ENCODE data around the gene JUNB.
A peak's percentile ranks its signal among the peaks of the same experiment; 100 is the strongest.

JUNB gene

DNA sequence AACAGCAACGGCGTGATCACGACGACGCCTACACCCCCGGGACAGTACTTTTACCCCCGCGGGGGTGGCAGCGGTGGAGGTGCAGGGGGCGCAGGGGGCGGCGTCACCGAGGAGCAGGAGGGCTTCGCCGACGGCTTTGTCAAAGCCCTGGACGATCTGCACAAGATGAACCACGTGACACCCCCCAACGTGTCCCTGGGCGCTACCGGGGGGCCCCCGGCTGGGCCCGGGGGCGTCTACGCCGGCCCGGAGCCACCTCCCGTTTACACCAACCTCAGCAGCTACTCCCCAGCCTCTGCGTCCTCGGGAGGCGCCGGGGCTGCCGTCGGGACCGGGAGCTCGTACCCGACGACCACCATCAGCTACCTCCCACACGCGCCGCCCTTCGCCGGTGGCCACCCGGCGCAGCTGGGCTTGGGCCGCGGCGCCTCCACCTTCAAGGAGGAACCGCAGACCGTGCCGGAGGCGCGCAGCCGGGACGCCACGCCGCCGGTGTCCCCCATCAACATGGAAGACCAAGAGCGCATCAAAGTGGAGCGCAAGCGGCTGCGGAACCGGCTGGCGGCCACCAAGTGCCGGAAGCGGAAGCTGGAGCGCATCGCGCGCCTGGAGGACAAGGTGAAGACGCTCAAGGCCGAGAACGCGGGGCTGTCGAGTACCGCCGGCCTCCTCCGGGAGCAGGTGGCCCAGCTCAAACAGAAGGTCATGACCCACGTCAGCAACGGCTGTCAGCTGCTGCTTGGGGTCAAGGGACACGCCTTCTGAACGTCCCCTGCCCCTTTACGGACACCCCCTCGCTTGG lies 966 bp downstream of the JUNB start:
- Histone ChIP-seq H3K36me3 (ENCODE audit: control insufficient read depth in 4 of 4, insufficient read depth in 4 of 4, low read length in 3 of 4) (no peaks in the 10 kb centered on the region), H3K4me3 (ENCODE audit: control insufficient read depth in 1 of 7, extremely low read depth in 1 of 7, insufficient read depth in 4 of 7, low read depth in 2 of 7, low read length in 6 of 7) (peak overlapping the region; percentile 72 to 99 (median 96)), H3K9me3 (ENCODE audit: control extremely low read depth in 1 of 5, control insufficient read depth in 4 of 5, insufficient read depth in 2 of 5, low read depth in 1 of 5, low read length in 4 of 5) (no peaks in the 10 kb centered on the region), H3K27ac (ENCODE audit: insufficient read depth in 1 of 2, low read depth in 1 of 2, low read length in 2 of 2, poor library complexity in 1 of 2, severe bottlenecking in 2 of 2) (peak overlapping the region; percentile 94 to 96), H3K4me1 (ENCODE audit: control extremely low read depth in 1 of 4, control insufficient read depth in 4 of 4, insufficient read depth in 4 of 4, low read length in 3 of 4) (peaks cover 9 to 64% (median 53%) of the 10 kb centered on the region in 4 experiments), H3K27me3 (replicated peaks in 2 of 5; ENCODE audit: control insufficient read depth in 4 of 5, insufficient read depth in 5 of 5, low read length in 4 of 5) (no peaks in the 10 kb centered on the region)
- peak in 2 of 3 donors; percentile 74 to 79 for DNase-seq
- ChIA-PET CTCF (interaction anchor here (1.0 to 15.3 kb wide), 5 partner anchors 11 to 96 kb away, joined by 3 to 612 read pairs (median 3); partner anchors contain the start of genes FBXW9 and HOOK2), POLR2A (interaction anchor here (0.6 to 12.0 kb wide), 13 partner anchors 10 to 1047 kb away, joined by 3 to 198 read pairs (median 7); partner anchors contain the start of genes CALR, DHPS, GET3 and HOOK2)
- 0% methylated on average over 42 of the region's 84 CpGs for WGBS (ENCODE audit: insufficient coverage)

DNA sequence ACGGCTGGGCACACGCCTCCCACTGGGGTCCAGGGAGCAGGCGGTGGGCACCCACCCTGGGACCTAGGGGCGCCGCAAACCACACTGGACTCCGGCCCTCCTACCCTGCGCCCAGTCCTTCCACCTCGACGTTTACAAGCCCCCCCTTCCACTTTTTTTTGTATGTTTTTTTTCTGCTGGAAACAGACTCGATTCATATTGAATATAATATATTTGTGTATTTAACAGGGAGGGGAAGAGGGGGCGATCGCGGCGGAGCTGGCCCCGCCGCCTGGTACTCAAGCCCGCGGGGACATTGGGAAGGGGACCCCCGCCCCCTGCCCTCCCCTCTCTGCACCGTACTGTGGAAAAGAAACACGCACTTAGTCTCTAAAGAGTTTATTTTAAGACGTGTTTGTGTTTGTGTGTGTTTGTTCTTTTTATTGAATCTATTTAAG lies 1.6 kb downstream of the JUNB start:
- 0% methylated on average over 6 of the region's 22 CpGs for WGBS (ENCODE audit: insufficient coverage)

DNA sequence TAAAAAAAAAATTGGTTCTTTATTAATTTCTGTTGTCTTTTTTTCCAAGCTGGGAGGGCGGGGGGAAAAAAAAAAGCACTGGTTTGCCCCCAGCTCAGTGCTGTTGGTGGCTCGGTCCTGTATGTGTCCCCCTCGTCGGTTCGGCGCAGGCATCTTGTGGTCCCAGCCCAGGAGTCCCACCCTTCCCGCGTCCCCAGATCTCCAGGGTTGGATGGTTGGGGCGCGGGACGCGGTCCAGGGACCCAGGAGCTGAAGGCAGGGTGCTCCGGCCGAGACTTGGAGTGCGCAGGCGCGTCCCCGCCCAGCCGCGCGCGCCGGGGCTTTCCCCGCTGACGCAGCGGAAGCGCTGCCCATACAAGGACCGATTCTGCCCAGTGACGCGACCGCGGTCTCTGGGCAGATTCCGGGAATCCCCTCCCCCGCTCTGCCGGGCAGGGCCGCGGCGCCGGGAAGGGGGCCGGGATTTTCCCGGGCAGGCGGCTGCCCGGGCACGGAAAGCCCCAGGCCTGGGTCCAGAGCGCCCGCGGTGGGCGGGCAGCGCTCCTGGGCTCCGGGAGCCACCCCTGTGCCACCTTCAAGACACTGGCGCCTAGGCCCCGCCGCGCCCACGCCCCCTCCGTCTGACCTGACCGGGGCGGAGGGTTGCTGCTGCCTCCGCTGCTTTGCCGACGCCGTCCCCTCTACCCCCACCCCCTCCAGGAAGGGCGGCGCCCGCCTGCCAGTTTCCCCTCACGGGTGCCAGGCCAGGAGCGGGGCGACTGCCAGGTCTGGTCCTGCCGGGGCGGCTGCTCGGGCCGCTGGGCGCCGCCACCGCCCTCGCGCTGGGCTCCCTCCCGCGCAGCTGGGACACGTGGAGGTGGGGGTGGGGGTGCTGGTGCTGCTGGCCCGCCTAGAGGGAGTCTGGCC lies 2.3 kb downstream of the JUNB start:
- ChIA-PET POLR2A (interaction anchor here (0.5 to 12.0 kb wide), 18 partner anchors 8 to 1287 kb away, joined by 3 to 198 read pairs (median 6); partner anchors contain the start of genes CALR, DHPS, GET3 and HOOK2), CTCF (interaction anchor here (1.2 to 15.3 kb wide), 4 partner anchors 10 to 78 kb away, joined by 3 to 612 read pairs (median 22); partner anchors contain the start of gene HOOK2)
- Histone ChIP-seq H3K4me1 (ENCODE audit: control extremely low read depth in 1 of 4, control insufficient read depth in 4 of 4, insufficient read depth in 4 of 4, low read length in 3 of 4) (peaks cover 4 to 51% (median 40%) of the 10 kb centered on the region in 4 experiments), H3K9me3 (ENCODE audit: control extremely low read depth in 1 of 5, control insufficient read depth in 4 of 5, insufficient read depth in 2 of 5, low read depth in 1 of 5, low read length in 4 of 5) (no peaks in the 10 kb centered on the region), H3K36me3 (ENCODE audit: control insufficient read depth in 4 of 4, insufficient read depth in 4 of 4, low read length in 3 of 4) (peaks cover 0 to under 1% (median 0%) of the 10 kb centered on the region in 4 experiments), H3K27me3 (replicated peaks in 2 of 5; ENCODE audit: control insufficient read depth in 4 of 5, insufficient read depth in 5 of 5, low read length in 4 of 5) (no peaks in the 10 kb centered on the region), H3K4me3 (ENCODE audit: control insufficient read depth in 1 of 7, extremely low read depth in 1 of 7, insufficient read depth in 4 of 7, low read depth in 2 of 7, low read length in 6 of 7) (peak overlapping the region; percentile 41 to 99 (median 93)), H3K27ac (ENCODE audit: insufficient read depth in 1 of 2, low read depth in 1 of 2, low read length in 2 of 2, poor library complexity in 1 of 2, severe bottlenecking in 2 of 2) (peak overlapping the region; percentile 94 to 96)
- peak; percentile 93 to 98 (median 97) for DNase-seq
- WGBS (ENCODE audit: insufficient coverage): under 1% methylated on average over 61 of the region's 81 CpGs

More for the DNA sequence above, 1.6 kb downstream of the JUNB start:
- Histone ChIP-seq H3K4me3 (ENCODE audit: control insufficient read depth in 1 of 7, extremely low read depth in 1 of 7, insufficient read depth in 4 of 7, low read depth in 2 of 7, low read length in 6 of 7) (peak overlapping the region; percentile 72 to 99 (median 96)), H3K4me1 (ENCODE audit: control extremely low read depth in 1 of 4, control insufficient read depth in 4 of 4, insufficient read depth in 4 of 4, low read length in 3 of 4) (peaks cover 8 to 58% (median 47%) of the 10 kb centered on the region in 4 experiments), H3K9me3 (ENCODE audit: control extremely low read depth in 1 of 5, control insufficient read depth in 4 of 5, insufficient read depth in 2 of 5, low read depth in 1 of 5, low read length in 4 of 5) (no peaks in the 10 kb centered on the region), H3K36me3 (ENCODE audit: control insufficient read depth in 4 of 4, insufficient read depth in 4 of 4, low read length in 3 of 4) (no peaks in the 10 kb centered on the region), H3K27ac (ENCODE audit: insufficient read depth in 1 of 2, low read depth in 1 of 2, low read length in 2 of 2, poor library complexity in 1 of 2, severe bottlenecking in 2 of 2) (peak overlapping the region; percentile 94 to 96), H3K27me3 (replicated peaks in 2 of 5; ENCODE audit: control insufficient read depth in 4 of 5, insufficient read depth in 5 of 5, low read length in 4 of 5) (no peaks in the 10 kb centered on the region)
- no peak for DNase-seq
- ChIA-PET POLR2A (interaction anchor here (0.5 to 12.0 kb wide), 16 partner anchors 9 to 495 kb away, joined by 3 to 198 read pairs (median 6); partner anchors contain the start of genes CALR, DHPS, GET3 and HOOK2), CTCF (interaction anchor here (1.2 to 15.3 kb wide), 3 partner anchors 11 to 55 kb away, joined by 3 to 612 read pairs (median 4); partner anchors contain the start of gene HOOK2)

DNA sequence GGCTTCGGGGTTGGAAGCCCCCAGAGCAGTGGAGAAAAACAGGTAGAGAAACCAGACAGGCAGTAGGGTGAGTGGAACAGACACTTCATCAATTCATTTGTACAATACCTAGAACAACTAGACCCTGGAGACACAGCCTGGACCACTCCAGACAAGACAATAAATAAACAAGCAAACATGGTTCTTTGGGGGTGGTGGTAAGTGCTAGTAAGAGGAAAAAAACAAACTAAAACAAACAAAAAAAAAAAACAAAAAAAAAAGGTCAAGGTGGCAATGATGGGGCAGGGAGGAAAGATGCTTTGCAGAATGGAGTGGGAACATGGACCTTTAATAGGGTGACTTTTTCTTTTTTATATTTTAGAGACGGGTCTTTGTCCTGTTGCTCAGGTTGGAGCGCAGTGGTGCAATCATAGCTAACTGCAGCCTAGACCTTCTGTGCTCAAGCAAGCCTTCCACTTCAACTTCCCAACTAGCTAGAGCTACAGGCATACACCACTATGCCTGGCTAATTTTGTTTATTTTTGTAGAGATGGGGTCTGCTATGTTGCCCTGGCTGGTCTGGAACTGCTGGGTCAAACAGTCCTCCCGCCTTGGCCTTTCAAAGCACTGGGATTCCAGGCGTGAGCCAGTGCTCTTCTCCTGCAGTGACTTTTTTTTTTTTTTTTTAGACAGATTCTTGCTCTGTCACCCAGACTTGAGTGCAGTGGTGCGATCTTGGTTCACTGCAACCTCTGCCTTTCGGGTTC lies 3.1 kb downstream of the JUNB start:
- H3K27me3 ChIP-seq (replicated peaks in 2 of 5; ENCODE audit: control insufficient read depth in 4 of 5, insufficient read depth in 5 of 5, low read length in 4 of 5): no peaks in the 10 kb centered on the region
- H3K4me1 ChIP-seq (ENCODE audit: control extremely low read depth in 1 of 4, control insufficient read depth in 4 of 4, insufficient read depth in 4 of 4, low read length in 3 of 4): peaks cover 4 to 43% (median 32%) of the 10 kb centered on the region in 4 experiments
- no peak for DNase-seq
- peaks cover 0 to 6% (median under 1%) of the 10 kb centered on the region in 4 experiments for H3K36me3 ChIP-seq (ENCODE audit: control insufficient read depth in 4 of 4, insufficient read depth in 4 of 4, low read length in 3 of 4)
- WGBS (ENCODE audit: insufficient coverage): 98% methylated on average over 5 of the region's 7 CpGs
- H3K4me3 ChIP-seq (ENCODE audit: control insufficient read depth in 1 of 7, extremely low read depth in 1 of 7, insufficient read depth in 4 of 7, low read depth in 2 of 7, low read length in 6 of 7): peak overlapping the region; percentile 28 to 99 (median 93)
- POLR2A ChIA-PET: interaction anchor here (0.7 to 12.0 kb wide), 8 partner anchors 7 to 1286 kb away, joined by 3 to 198 read pairs (median 8); partner anchors contain the start of genes HOOK2, PRDX2, RNASEH2A and THSD8
- CTCF ChIA-PET: interaction anchor here (0.6 to 15.3 kb wide), 6 partner anchors 25 to 78 kb away, joined by 3 to 612 read pairs (median 10); partner anchors contain the start of gene HOOK2
- peak overlapping the region; percentile 94 to 96 for H3K27ac ChIP-seq (ENCODE audit: insufficient read depth in 1 of 2, low read depth in 1 of 2, low read length in 2 of 2, poor library complexity in 1 of 2, severe bottlenecking in 2 of 2)
- no peaks in the 10 kb centered on the region for H3K9me3 ChIP-seq (ENCODE audit: control extremely low read depth in 1 of 5, control insufficient read depth in 4 of 5, insufficient read depth in 2 of 5, low read depth in 1 of 5, low read length in 4 of 5)

DNA sequence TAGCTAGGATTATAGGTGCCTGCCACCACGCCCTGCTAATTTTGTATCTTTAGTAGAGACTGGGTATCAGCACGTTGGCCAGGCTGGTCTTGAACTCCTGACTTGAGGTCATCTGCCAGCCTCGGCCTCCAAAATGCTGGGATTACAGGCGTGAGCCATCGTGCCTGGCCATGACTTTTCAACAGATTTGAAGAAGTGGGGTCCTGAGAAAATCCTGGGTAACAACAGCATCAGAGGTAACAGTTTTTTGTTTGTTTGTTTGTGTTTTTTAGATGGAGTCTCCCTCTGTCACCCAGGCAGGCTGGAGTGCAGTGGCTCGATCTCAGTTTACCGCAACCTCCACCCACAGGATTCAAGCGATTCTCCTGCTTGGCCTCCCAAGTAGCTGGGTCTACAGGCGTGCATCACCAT lies 3.7 kb downstream of the JUNB start:
- WGBS (ENCODE audit: insufficient coverage): 95% methylated on average over 9 of the region's 9 CpGs
- no peaks in the 10 kb centered on the region for H3K9me3 ChIP-seq (ENCODE audit: control extremely low read depth in 1 of 5, control insufficient read depth in 4 of 5, insufficient read depth in 2 of 5, low read depth in 1 of 5, low read length in 4 of 5)
- ChIA-PET POLR2A (interaction anchor here (0.7 to 12.0 kb wide), 2 partner anchors 19 to 299 kb away, joined by 3 to 198 read pairs; partner anchors contain the start of gene HOOK2), CTCF (interaction anchor here (0.6 to 15.3 kb wide), 9 partner anchors 26 to 121 kb away, joined by 3 to 612 read pairs (median 6); partner anchors contain the start of gene HOOK2)
- H3K27ac ChIP-seq (ENCODE audit: insufficient read depth in 1 of 2, low read depth in 1 of 2, low read length in 2 of 2, poor library complexity in 1 of 2, severe bottlenecking in 2 of 2): no peak overlapping the region
- peaks cover 4 to 41% (median 32%) of the 10 kb centered on the region in 4 experiments for H3K4me1 ChIP-seq (ENCODE audit: control extremely low read depth in 1 of 4, control insufficient read depth in 4 of 4, insufficient read depth in 4 of 4, low read length in 3 of 4)
- H3K4me3 ChIP-seq (ENCODE audit: control insufficient read depth in 1 of 7, extremely low read depth in 1 of 7, insufficient read depth in 4 of 7, low read depth in 2 of 7, low read length in 6 of 7): no peak overlapping the region
- DNase-seq: no peak
- H3K27me3 ChIP-seq (replicated peaks in 2 of 5; ENCODE audit: control insufficient read depth in 4 of 5, insufficient read depth in 5 of 5, low read length in 4 of 5): no peaks in the 10 kb centered on the region
- peaks cover 0 to 12% (median 4%) of the 10 kb centered on the region in 4 experiments for H3K36me3 ChIP-seq (ENCODE audit: control insufficient read depth in 4 of 4, insufficient read depth in 4 of 4, low read length in 3 of 4)
